Lung (tissue), 12 donors: ENCODE results near the gene TMIGD2. TPM values are rescaled to one million over a fixed set of nuclear protein-coding genes. Genes with fewer than 3 reads are reported as not detected.

Source experiments
- ATAC-seq: fragments of 200-7000 bp; cut with Tn5 transposase; one replicate; pipeline ENCODE4 v1.9.1; 2020; ENCODE audit warnings: moderate number of reproducible peaks; ENCODE audit not compliant: insufficient read depth, low FRiP score
- DNase-seq, 3 donors: peaks; one replicate each; pipeline ENCODE4 v3.0.0-alpha.2; 2013 to 2017
- H3K27ac ChIP-seq, 2 donors: one replicate each; pipeline ENCODE4 v1.5.1; 2013; ENCODE audit warnings: mild to moderate bottlenecking in 2 of 2, moderate library complexity in 2 of 2, control low read depth in 1 of 2, inconsistent platforms in 1 of 2, low read depth in 1 of 2, low read length in 1 of 2
- H3K27me3 ChIP-seq, 3 donors: one replicate each; pipeline ENCODE4 v1.5.1; 2013; ENCODE audit warnings: low read length in 2 of 3; ENCODE audit not compliant: control insufficient read depth in 3 of 3, insufficient read depth in 3 of 3
- H3K36me3 ChIP-seq, 4 donors: one replicate each; pipeline ENCODE4 v1.5.1; 2013; ENCODE audit warnings: low read length in 4 of 4, mild to moderate bottlenecking in 1 of 4, moderate library complexity in 1 of 4; ENCODE audit not compliant: control insufficient read depth in 4 of 4, insufficient read depth in 4 of 4
- H3K4me1 ChIP-seq, 5 donors: one replicate each; pipeline ENCODE4 v1.5.1; 2013; ENCODE audit warnings: low read length in 5 of 5, mild to moderate bottlenecking in 2 of 5, moderate library complexity in 1 of 5; ENCODE audit not compliant: control insufficient read depth in 5 of 5, insufficient read depth in 5 of 5
- H3K4me3 ChIP-seq: one replicate; pipeline ENCODE4 v1.5.1; 2013; ENCODE audit warnings: mild to moderate bottlenecking, control low read depth, moderate library complexity
- H3K9ac ChIP-seq, 2 donors: one replicate each; pipeline ENCODE4 v1.5.1; 2013; ENCODE audit warnings: low read length in 2 of 2, control low read depth in 1 of 2; ENCODE audit not compliant: insufficient read depth in 1 of 2
- H3K9me3 ChIP-seq, 4 donors: one replicate each; pipeline ENCODE4 v1.5.1; 2013; ENCODE audit warnings: low read length in 3 of 4, mild to moderate bottlenecking in 1 of 4, moderate library complexity in 1 of 4; ENCODE audit not compliant: control insufficient read depth in 4 of 4, insufficient read depth in 3 of 4
- WGBS, 2 donors: extraction: QIAGEN DNeasy Blood & Tissue Kit; methylation state at CpG; one replicate each; pipeline ENCODE4 v1.1.7; 2013; 5-methylcytosine and 5-hydroxymethylcytosine counted together
- polyA plus RNA-seq, 2 donors: library from polyadenylated mRNA; stranded (reverse); fragments of 200-250 nt; gene quantifications; one replicate each; pipeline ENCODE4 v1.2.1, GENCODE V29; 2013
- total RNA-seq, 2 donors: library from RNA; depleted of rRNA in 1 of 2; stranded (reverse); fragments of >200 nt in 1 of 2; gene quantifications; one replicate each; pipeline ENCODE4 v1.2.1, GENCODE V29; 2014 to 2021
- TF ChIP-seq, protein P1 (sequence below): IDR thresholded peaks from 2 replicates; pipeline ENCODE4 v1.5.1; 2012; ENCODE audit warnings: mild to moderate bottlenecking; ENCODE audit errors: control extremely low read depth, extremely low read depth
- donor health status: control.
- donor health status: control.
- donor health status: Bipolar disorder and iron deficiency.
- donor health status: healthy.
- donor health status: DM: yes; HTN: yes; CAD: no.

The TMIGD2 gene
- total and polyA plus RNA-seq, 4 donors, result 0.34 to 1.7 (median 1.1) TPM

DNA sequence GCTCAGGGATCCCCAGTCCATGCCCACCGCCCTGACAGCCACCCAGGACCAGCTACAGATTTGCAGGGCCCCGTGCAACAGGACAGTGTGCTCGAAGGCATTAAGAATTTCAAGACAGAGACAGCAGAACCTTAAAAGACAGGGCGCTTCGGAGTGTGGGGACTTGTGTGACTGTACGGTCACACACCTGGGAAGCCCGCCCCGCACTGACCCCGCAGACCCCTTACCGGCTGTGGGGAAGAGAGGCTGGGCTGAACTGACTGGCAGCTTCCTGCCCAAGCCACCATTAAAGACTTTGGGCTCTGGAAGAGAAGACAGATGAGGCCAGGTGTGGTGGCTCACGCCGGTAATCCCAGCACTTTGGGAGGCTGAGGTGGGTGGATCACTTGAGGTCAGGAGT is 22.0 kb upstream of the TMIGD2 start:
- Histone ChIP-seq H3K9ac (no peak overlapping the region), H3K27ac (no peak overlapping the region), H3K27me3 (peaks cover 0 to 6% (median 2%) of the 10 kb centered on the region in 3 donors), H3K36me3 (no peaks in the 10 kb centered on the region), H3K9me3 (no peaks in the 10 kb centered on the region), H3K4me1 (peaks cover 0 to 10% (median 2%) of the 10 kb centered on the region in 5 donors), H3K4me3 (no peak overlapping the region)
- no peak for DNase-seq
- no peak for ATAC-seq
- TF ChIP-seq, protein P1, sequence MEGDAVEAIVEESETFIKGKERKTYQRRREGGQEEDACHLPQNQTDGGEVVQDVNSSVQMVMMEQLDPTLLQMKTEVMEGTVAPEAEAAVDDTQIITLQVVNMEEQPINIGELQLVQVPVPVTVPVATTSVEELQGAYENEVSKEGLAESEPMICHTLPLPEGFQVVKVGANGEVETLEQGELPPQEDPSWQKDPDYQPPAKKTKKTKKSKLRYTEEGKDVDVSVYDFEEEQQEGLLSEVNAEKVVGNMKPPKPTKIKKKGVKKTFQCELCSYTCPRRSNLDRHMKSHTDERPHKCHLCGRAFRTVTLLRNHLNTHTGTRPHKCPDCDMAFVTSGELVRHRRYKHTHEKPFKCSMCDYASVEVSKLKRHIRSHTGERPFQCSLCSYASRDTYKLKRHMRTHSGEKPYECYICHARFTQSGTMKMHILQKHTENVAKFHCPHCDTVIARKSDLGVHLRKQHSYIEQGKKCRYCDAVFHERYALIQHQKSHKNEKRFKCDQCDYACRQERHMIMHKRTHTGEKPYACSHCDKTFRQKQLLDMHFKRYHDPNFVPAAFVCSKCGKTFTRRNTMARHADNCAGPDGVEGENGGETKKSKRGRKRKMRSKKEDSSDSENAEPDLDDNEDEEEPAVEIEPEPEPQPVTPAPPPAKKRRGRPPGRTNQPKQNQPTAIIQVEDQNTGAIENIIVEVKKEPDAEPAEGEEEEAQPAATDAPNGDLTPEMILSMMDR, result no peak
- 88 to 91% methylated on average over 12 of the region's 12 CpGs for WGBS, 2 donors

GRCh38 chr19:4323692-4324091 is 21.5 kb upstream of the TMIGD2 start:
- TF ChIP-seq, protein P1, result no peak
- peaks cover 0 to 6% (median 2%) of the 10 kb centered on the region in 3 donors for H3K27me3 ChIP-seq
- no peak for ATAC-seq
- no peaks in the 10 kb centered on the region for H3K9me3 ChIP-seq
- peaks cover 0 to 9% (median 2%) of the 10 kb centered on the region in 5 donors for H3K4me1 ChIP-seq
- no peak overlapping the region for H3K9ac ChIP-seq
- no peak for DNase-seq
- no peaks in the 10 kb centered on the region for H3K36me3 ChIP-seq
- no peak overlapping the region for H3K4me3 ChIP-seq
- WGBS, 2 donors, result 94 to 97% methylated on average over 9 of the region's 9 CpGs
- no peak overlapping the region for H3K27ac ChIP-seq

GRCh38 chr19:4322942-4323665 is 20.9 kb upstream of the TMIGD2 start:
- Histone ChIP-seq H3K36me3 (no peaks in the 10 kb centered on the region), H3K27me3 (peaks cover 0 to 6% (median 2%) of the 10 kb centered on the region in 3 donors), H3K4me3 (no peak overlapping the region), H3K9me3 (no peaks in the 10 kb centered on the region), H3K4me1 (peaks cover 0 to 6% (median 2%) of the 10 kb centered on the region in 5 donors), H3K27ac (no peak overlapping the region), H3K9ac (no peak overlapping the region)
- TF ChIP-seq, protein P1, result no peak
- ATAC-seq (no peak), DNase-seq (no peak)
- WGBS, 2 donors, result 81 to 87% methylated on average over 37 of the region's 37 CpGs
